ENCODE measurements around the gene AP4B1. TPM values are rescaled to one million over a fixed set of nuclear protein-coding genes. Genes with fewer than 3 reads are reported as not detected.

AP4B1 gene
- total and polyA plus RNA-seq, 9 of the 15 experiments (the other 6 are each of a cell fraction or from before 2014, with no cell fraction given), result 15.8 to 36.5 (median 24.6) TPM

- TF ChIP-seq, protein P1, sequence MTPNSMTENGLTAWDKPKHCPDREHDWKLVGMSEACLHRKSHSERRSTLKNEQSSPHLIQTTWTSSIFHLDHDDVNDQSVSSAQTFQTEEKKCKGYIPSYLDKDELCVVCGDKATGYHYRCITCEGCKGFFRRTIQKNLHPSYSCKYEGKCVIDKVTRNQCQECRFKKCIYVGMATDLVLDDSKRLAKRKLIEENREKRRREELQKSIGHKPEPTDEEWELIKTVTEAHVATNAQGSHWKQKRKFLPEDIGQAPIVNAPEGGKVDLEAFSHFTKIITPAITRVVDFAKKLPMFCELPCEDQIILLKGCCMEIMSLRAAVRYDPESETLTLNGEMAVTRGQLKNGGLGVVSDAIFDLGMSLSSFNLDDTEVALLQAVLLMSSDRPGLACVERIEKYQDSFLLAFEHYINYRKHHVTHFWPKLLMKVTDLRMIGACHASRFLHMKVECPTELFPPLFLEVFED (CRISPR knock-in tag; conservative IDR thresholded peaks at IDR 0.05), result peak; percentile 81
- peak; percentile 75 for TF ChIP-seq GATAD2B (IDR thresholded peaks at IDR 0.05; ENCODE audit: borderline replicate concordance)
- TF ChIP-seq ZNF408 (CRISPR knock-in tag; IDR thresholded peaks at IDR 0.05; ENCODE audit: low read depth), result no peak
- TF ChIP-seq RHOXF2B (CRISPR knock-in tag; conservative IDR thresholded peaks at IDR 0.05), result no peak
- TF ChIP-seq, protein P2, sequence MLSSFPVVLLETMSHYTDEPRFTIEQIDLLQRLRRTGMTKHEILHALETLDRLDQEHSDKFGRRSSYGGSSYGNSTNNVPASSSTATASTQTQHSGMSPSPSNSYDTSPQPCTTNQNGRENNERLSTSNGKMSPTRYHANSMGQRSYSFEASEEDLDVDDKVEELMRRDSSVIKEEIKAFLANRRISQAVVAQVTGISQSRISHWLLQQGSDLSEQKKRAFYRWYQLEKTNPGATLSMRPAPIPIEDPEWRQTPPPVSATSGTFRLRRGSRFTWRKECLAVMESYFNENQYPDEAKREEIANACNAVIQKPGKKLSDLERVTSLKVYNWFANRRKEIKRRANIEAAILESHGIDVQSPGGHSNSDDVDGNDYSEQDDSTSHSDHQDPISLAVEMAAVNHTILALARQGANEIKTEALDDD (IDR thresholded peaks at IDR 0.05), result no peak
- no peak for TF ChIP-seq MCM7 (IDR thresholded peaks at IDR 0.05)
- TF ChIP-seq PHB (CRISPR knock-in tag; IDR thresholded peaks at IDR 0.05), result 0 out of 2 replicates have a peak, but pooled peaks have one; percentile 22
- TF ChIP-seq, protein P3, sequence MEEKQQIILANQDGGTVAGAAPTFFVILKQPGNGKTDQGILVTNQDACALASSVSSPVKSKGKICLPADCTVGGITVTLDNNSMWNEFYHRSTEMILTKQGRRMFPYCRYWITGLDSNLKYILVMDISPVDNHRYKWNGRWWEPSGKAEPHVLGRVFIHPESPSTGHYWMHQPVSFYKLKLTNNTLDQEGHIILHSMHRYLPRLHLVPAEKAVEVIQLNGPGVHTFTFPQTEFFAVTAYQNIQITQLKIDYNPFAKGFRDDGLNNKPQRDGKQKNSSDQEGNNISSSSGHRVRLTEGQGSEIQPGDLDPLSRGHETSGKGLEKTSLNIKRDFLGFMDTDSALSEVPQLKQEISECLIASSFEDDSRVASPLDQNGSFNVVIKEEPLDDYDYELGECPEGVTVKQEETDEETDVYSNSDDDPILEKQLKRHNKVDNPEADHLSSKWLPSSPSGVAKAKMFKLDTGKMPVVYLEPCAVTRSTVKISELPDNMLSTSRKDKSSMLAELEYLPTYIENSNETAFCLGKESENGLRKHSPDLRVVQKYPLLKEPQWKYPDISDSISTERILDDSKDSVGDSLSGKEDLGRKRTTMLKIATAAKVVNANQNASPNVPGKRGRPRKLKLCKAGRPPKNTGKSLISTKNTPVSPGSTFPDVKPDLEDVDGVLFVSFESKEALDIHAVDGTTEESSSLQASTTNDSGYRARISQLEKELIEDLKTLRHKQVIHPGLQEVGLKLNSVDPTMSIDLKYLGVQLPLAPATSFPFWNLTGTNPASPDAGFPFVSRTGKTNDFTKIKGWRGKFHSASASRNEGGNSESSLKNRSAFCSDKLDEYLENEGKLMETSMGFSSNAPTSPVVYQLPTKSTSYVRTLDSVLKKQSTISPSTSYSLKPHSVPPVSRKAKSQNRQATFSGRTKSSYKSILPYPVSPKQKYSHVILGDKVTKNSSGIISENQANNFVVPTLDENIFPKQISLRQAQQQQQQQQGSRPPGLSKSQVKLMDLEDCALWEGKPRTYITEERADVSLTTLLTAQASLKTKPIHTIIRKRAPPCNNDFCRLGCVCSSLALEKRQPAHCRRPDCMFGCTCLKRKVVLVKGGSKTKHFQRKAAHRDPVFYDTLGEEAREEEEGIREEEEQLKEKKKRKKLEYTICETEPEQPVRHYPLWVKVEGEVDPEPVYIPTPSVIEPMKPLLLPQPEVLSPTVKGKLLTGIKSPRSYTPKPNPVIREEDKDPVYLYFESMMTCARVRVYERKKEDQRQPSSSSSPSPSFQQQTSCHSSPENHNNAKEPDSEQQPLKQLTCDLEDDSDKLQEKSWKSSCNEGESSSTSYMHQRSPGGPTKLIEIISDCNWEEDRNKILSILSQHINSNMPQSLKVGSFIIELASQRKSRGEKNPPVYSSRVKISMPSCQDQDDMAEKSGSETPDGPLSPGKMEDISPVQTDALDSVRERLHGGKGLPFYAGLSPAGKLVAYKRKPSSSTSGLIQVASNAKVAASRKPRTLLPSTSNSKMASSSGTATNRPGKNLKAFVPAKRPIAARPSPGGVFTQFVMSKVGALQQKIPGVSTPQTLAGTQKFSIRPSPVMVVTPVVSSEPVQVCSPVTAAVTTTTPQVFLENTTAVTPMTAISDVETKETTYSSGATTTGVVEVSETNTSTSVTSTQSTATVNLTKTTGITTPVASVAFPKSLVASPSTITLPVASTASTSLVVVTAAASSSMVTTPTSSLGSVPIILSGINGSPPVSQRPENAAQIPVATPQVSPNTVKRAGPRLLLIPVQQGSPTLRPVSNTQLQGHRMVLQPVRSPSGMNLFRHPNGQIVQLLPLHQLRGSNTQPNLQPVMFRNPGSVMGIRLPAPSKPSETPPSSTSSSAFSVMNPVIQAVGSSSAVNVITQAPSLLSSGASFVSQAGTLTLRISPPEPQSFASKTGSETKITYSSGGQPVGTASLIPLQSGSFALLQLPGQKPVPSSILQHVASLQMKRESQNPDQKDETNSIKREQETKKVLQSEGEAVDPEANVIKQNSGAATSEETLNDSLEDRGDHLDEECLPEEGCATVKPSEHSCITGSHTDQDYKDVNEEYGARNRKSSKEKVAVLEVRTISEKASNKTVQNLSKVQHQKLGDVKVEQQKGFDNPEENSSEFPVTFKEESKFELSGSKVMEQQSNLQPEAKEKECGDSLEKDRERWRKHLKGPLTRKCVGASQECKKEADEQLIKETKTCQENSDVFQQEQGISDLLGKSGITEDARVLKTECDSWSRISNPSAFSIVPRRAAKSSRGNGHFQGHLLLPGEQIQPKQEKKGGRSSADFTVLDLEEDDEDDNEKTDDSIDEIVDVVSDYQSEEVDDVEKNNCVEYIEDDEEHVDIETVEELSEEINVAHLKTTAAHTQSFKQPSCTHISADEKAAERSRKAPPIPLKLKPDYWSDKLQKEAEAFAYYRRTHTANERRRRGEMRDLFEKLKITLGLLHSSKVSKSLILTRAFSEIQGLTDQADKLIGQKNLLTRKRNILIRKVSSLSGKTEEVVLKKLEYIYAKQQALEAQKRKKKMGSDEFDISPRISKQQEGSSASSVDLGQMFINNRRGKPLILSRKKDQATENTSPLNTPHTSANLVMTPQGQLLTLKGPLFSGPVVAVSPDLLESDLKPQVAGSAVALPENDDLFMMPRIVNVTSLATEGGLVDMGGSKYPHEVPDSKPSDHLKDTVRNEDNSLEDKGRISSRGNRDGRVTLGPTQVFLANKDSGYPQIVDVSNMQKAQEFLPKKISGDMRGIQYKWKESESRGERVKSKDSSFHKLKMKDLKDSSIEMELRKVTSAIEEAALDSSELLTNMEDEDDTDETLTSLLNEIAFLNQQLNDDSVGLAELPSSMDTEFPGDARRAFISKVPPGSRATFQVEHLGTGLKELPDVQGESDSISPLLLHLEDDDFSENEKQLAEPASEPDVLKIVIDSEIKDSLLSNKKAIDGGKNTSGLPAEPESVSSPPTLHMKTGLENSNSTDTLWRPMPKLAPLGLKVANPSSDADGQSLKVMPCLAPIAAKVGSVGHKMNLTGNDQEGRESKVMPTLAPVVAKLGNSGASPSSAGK (IDR thresholded peaks at IDR 0.05), result no peak
- TF ChIP-seq JUN (IDR thresholded peaks at IDR 0.05; ENCODE audit: borderline replicate concordance, low read depth, low read length), result peak; percentile 65
- TF ChIP-seq JUN (CRISPR knock-in tag; IDR thresholded peaks at IDR 0.05; ENCODE audit: borderline replicate concordance), result no peak; the same call in 1 of the 2 replicates
- TF ChIP-seq KDM1A (IDR thresholded peaks at IDR 0.05), result peak in 1 of 2 experiments; percentile 7; a peak in 1 of 4 replicates
- no peak for TF ChIP-seq SIRT6 (IDR thresholded peaks at IDR 0.05; ENCODE audit: low read depth, low read length)
- no peak for TF ChIP-seq ARID2 (IDR thresholded peaks at IDR 0.05)
Observed at GRCh38 chr1:113928941-113929749, 24.5 kb upstream of the AP4B1 start, which contains the start of gene HIPK1 (continued).

Data from K562 (cell line).